IPS-18c (cell line): Measurements from ENCODE around the gene BPIFA1.

ENCODE experiments used
- H3K4me3 ChIP-seq: 2 replicates; pipeline ENCODE4 v1.7.0; 2013; ENCODE audit warnings: low read depth, mild to moderate bottlenecking, low read length, moderate library complexity; ENCODE audit not compliant: insufficient read depth
- H3K9me3 ChIP-seq: one replicate; pipeline ENCODE4 v1.6.1; 2013; ENCODE audit warnings: mild to moderate bottlenecking, low read length, moderate library complexity; ENCODE audit not compliant: control insufficient read depth, insufficient read depth

Gene BPIFA1

DNA sequence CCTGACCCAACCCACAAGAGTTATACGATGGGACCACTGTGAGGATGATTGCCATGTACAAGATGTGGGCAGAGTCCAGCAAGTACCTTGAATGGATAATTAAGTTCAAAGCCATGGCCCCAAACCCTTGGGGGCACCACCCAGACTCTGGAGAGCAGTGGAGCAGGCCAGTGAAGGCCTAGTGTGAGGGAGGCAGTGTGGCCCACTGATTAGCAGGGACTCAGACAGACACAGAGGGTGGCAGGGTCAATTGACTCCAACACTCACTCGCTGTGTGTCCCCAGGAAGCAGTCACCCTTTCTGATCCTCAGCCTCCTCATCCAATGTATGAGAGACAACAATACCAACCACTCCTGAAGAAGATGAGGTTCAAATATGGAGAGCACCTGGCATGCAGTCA, 1.7 kb upstream of the BPIFA1 start:
- Histone ChIP-seq H3K9me3 (no peaks in the 10 kb centered on the region), H3K4me3 (no peak overlapping the region)

- H3K9me3 ChIP-seq = no peaks in the 10 kb centered on the region
- no peak overlapping the region for H3K4me3 ChIP-seq
Measured at GRCh38 chr20:33236351-33236750, 555 bp downstream of the BPIFA1 start.

DNA sequence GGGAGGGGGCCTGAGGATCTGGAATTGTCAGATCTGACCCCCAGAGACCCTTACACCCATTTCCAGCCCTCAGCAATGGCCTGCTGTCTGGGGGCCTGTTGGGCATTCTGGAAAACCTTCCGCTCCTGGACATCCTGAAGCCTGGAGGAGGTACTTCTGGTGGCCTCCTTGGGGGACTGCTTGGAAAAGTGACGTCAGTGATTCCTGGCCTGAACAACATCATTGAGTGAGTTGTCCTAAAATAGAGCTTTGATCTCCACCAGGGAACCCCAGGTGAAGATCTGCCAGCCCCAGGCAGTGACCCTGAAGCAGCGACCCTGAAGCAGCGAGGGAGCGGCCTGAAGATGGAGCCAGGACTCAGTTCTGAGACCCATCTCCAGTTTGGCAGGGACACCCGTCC, 2.2 kb downstream of the BPIFA1 start:
- H3K9me3 ChIP-seq = no peaks in the 10 kb centered on the region
- no peak overlapping the region for H3K4me3 ChIP-seq

DNA sequence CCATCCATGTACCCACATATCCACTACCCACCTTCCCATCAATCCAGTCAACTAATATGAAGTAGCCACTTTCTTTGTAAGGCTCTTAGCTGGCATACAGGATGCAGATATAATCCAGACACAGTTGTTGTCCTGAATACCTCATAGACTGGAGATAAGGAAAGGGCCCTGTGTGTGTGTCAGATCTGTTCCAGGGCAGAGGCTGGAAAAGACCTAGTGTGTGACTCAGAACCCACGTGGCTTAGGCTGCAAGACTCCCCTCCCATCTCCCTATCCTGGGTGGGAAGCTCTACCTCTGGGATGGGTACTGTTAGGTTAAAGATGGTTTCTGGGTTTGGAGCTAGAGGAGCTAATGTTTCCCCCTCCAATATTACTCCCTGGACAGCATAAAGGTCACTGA, 3.6 kb downstream of the BPIFA1 start:
- Histone ChIP-seq H3K9me3 (no peaks in the 10 kb centered on the region), H3K4me3 (no peak overlapping the region)

DNA sequence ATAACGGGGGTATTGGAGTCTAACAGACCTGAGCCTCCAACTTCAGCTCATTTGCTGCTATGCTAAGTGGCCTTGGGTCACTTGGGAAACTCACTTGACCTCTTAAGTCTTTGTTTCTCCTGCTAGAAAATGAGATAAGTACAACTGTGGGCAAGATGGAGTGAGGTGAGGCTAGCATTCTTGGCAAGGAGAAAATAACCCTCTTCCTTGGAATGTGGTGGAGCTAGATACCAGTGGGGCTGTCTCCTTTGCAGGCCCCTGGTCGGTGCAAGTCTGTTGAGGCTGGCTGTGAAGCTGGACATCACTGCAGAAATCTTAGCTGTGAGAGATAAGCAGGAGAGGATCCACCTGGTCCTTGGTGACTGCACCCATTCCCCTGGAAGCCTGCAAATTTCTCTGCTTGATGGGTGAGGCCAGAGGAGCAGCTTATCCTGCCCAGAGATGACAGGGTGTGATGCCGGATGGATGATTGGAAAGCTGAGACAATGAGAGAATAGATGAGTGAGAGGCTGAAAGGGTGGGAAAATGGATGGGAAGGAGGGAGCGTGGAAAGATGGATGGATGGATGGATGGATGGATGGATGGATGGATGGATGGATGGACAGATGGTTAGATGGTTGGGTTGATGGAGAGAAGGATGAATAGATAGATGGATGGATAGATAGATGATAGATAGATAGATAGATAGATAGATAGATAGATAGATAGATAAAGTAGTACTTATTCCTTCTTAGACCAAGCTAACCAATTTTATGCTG, 4.4 kb downstream of the BPIFA1 start:
- H3K4me3 ChIP-seq = no peak overlapping the region
- no peaks in the 10 kb centered on the region for H3K9me3 ChIP-seq

GRCh38 chr20:33240923-33241322, 5.1 kb downstream of the BPIFA1 start:
- H3K9me3 ChIP-seq = no peaks in the 10 kb centered on the region

GRCh38 chr20:33242319-33243100, 6.7 kb downstream of the BPIFA1 start:
- H3K9me3 ChIP-seq = no peaks in the 10 kb centered on the region
- H3K4me3 ChIP-seq = no peak overlapping the region

More at GRCh38 chr20:33240923-33241322, 5.1 kb downstream of the BPIFA1 start:
- H3K4me3 ChIP-seq = no peak overlapping the region

DNA sequence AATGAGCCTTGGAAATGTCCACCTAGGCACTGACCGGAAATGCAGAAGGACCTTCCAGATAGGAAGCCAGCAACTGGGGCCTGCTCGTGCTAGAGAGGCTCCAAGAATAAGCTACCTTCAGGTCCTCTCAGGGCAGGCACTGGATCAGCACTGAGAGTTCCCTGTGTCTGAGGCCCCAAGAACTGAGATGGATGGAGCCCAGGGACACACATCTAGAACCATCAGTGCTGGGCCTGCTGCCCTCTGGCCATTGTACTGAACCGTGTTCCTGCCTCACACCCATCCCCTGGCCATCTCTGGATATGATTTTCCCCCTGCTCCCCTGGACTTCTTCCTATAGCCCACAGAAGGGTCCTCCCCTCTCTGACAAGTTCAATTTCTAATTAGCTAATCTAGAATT, 10.3 kb downstream of the BPIFA1 start:
- Histone ChIP-seq H3K9me3 (peaks cover 2% of the 10 kb centered on the region), H3K4me3 (no peak overlapping the region)

GRCh38 chr20:33249456-33249855, 13.7 kb downstream of the BPIFA1 start:
- no peak overlapping the region for H3K4me3 ChIP-seq
- H3K9me3 ChIP-seq = peaks cover 2% of the 10 kb centered on the region

DNA sequence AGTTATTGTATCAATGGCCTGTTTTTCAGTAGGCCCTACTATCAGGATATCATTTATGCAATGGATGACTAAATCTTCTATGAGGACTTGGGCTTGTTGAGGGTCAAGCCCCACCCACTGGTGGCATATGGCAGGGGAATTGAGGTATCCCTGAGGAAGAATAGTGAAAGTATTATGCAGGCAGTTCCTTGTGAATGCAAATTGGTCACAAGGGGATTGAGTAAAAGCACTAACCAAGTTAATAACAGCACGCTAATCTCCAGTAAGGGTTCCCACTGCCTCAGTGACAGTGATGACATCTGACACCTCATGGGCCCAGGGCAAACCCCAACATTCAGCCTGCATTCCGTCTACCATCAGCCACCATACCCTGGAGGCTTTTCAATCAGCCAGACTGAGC, 14.9 kb downstream of the BPIFA1 start:
- H3K9me3 ChIP-seq = peaks cover 2% of the 10 kb centered on the region
- no peak overlapping the region for H3K4me3 ChIP-seq

GRCh38 chr20:33251496-33251895, 15.7 kb downstream of the BPIFA1 start:
- no peak overlapping the region for H3K4me3 ChIP-seq
- H3K9me3 ChIP-seq = peaks cover 2% of the 10 kb centered on the region

DNA sequence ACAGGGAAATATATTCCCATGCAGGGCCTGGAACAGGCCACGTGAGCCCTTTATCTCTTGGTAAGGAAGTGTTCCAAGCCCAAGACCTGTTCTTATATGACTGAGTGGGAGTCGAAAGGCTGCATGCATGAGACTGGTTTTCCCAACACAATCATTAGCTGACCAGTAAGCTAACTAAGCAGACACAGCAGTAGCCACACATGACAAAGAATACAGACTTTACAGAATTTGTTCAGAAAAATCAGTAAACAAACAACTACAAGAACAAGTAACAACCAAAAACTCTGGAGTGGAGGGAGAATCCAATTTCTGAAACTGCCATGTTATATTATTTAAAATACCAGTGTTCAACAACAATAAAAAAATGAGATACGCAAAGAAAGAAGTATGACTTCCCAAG, 16.7 kb downstream of the BPIFA1 start:
- Histone ChIP-seq H3K9me3 (peaks cover 2% of the 10 kb centered on the region), H3K4me3 (no peak overlapping the region)

GRCh38 chr20:33255005-33255404, 19.2 kb downstream of the BPIFA1 start:
- H3K9me3 ChIP-seq = peaks cover 2% of the 10 kb centered on the region
- H3K4me3 ChIP-seq = no peak overlapping the region

DNA sequence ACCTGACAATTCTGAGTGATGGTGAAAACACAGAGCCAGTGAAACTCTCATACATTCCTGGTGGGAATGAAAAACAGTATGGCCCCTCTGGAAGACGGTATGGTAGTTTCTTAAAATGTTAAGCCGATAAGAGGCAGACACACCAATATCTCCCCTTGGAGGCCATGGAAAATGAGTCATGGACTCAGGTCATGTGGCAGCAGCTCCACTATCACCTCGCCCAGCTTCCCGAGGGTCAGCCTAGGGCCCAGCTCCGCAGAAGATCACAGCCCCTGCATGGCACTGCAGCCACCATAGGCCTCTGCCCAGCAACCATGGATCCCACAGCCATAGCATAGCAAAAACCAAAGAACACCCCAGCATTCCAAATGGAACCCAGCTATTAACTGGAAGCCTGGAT, 21.4 kb downstream of the BPIFA1 start:
- H3K4me3 ChIP-seq = no peak overlapping the region
- H3K9me3 ChIP-seq = no peaks in the 10 kb centered on the region

GRCh38 chr20:33259371-33259770, 23.6 kb downstream of the BPIFA1 start:
- Histone ChIP-seq H3K9me3 (no peaks in the 10 kb centered on the region), H3K4me3 (no peak overlapping the region)

- no peaks in the 10 kb centered on the region for H3K9me3 ChIP-seq
- no peak overlapping the region for H3K4me3 ChIP-seq
Measured at GRCh38 chr20:33261465-33261864, 25.7 kb downstream of the BPIFA1 start.

DNA sequence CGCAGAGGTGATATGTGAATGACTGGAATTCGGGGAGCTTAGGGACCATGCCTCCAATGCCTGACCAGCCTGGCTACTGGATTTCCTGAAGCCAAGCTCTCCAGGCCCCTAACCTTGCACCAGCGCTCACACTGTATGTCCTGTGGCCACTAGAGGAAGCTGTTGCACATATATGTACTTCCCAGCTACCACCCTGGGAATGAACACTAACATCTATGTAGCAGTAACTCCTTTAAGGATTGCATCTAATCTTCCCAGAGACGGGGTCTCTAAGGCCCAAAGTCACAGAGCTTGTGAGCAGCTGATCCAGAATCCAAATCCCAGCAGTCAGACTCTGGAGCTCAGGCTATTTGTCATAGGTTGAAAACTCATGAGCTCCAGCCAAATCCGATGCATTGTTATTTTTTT, 26.9 kb downstream of the BPIFA1 start:
- H3K9me3 ChIP-seq = no peaks in the 10 kb centered on the region

DNA sequence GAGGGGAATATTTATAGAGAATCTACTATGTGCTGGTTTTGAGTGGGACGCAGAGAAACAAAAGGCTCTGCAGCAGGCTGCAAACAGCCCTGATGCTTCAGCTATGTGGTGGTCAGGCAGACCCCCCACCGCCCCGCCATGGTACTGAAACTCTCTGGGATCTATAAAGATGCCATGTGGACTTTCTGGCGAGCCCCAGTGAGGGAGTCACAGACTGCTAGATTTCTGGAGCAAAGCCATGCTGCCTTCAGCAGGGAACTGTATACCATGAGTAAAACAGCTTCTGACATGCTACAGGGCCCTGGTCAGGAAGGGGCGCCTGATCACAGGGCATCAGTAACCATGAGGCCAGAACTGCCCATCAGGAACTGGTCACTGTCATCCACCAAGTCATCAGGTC, 28.0 kb downstream of the BPIFA1 start:
- no peaks in the 10 kb centered on the region for H3K9me3 ChIP-seq
- no peak overlapping the region for H3K4me3 ChIP-seq

More for the DNA sequence above, 26.9 kb downstream of the BPIFA1 start:
- no peak overlapping the region for H3K4me3 ChIP-seq
